Urinary bladder (tissue), 4 donors: Measurements from ENCODE around the gene NEMP2. TPM values are rescaled to one million over a fixed set of nuclear protein-coding genes. Genes with fewer than 3 reads are reported as not detected.
A peak's percentile ranks its signal among the peaks of the same experiment; 100 is the strongest.
"Not testable (repeated sequence)": the region's sequence is repeated elsewhere in the genome, so short reads cannot be mapped to it uniquely, and the experiment has no call there.

Experiments
- DNase-seq: peaks from one replicate; pipeline ENCODE4 v3.0.0-alpha.2; 2015; ENCODE audit errors: extremely low spot score
- H3K27ac ChIP-seq: one replicate; pipeline ENCODE4 v1.5.1; 2013; ENCODE audit warnings: low read depth, mild to moderate bottlenecking, moderate library complexity
- H3K36me3 ChIP-seq: one replicate; pipeline ENCODE4 v1.6.1; 2013; ENCODE audit warnings: mild to moderate bottlenecking, moderate library complexity; ENCODE audit not compliant: insufficient read depth
- H3K4me1 ChIP-seq: one replicate; pipeline ENCODE4 v1.6.1; 2013; ENCODE audit warnings: mild to moderate bottlenecking, moderate library complexity; ENCODE audit not compliant: insufficient read depth
- H3K4me3 ChIP-seq: one replicate; pipeline ENCODE4 v1.5.1; 2013; ENCODE audit warnings: low read depth, low read length
- WGBS: extraction: QIAGEN DNeasy Blood & Tissue Kit; methylation state at CpG from one replicate; pipeline ENCODE4 v1.1.7; 2013; 5-methylcytosine and 5-hydroxymethylcytosine counted together
- polyA plus RNA-seq: library from polyadenylated mRNA; stranded (reverse); fragments of 200-250 nt; gene quantifications from one replicate; pipeline ENCODE4 v1.2.3, GENCODE V29; 2013
- total RNA-seq: library from RNA; depleted of rRNA; stranded (reverse); fragments of >200 nt; gene quantifications from one replicate; pipeline ENCODE4 v1.2.3, GENCODE V29; 2014
- donor health status: healthy with polysubstance abuse.
- donor health status: healthy.

Gene NEMP2
- total and polyA plus RNA-seq, 2 donors: 1.7 to 15.0 TPM

GRCh38 chr2:190478572-190479195, 55.8 kb downstream of the NEMP2 start:
- Histone ChIP-seq H3K27ac (no peak overlapping the region), H3K36me3 (no peaks in the 10 kb centered on the region), H3K4me1 (no peaks in the 10 kb centered on the region), H3K4me3 (no peak overlapping the region)
- 77% methylated on average over 3 of the region's 3 CpGs for WGBS
- DNase-seq: no peak

GRCh38 chr2:190477661-190478454, 56.7 kb downstream of the NEMP2 start:
- WGBS: 48% methylated on average over 4 of the region's 4 CpGs
- Histone ChIP-seq H3K36me3 (no peaks in the 10 kb centered on the region), H3K27ac (no peak overlapping the region), H3K4me1 (no peaks in the 10 kb centered on the region), H3K4me3 (no peak overlapping the region)
- no peak for DNase-seq

- no peaks in the 10 kb centered on the region for H3K36me3 ChIP-seq
- H3K4me3 ChIP-seq: no peak overlapping the region
- H3K4me1 ChIP-seq: no peaks in the 10 kb centered on the region
- no peak overlapping the region for H3K27ac ChIP-seq
- 66% methylated on average over 5 of the region's 5 CpGs for WGBS
- no peak for DNase-seq
Observed at GRCh38 chr2:190470256-190470826, 64.2 kb downstream of the NEMP2 start.

- no peaks in the 10 kb centered on the region for H3K4me1 ChIP-seq
- WGBS: 53% methylated on average over 2 of the region's 2 CpGs
Observed at GRCh38 chr2:190469771-190470170, 64.8 kb downstream of the NEMP2 start.

GRCh38 chr2:190468814-190469569, 65.5 kb downstream of the NEMP2 start:
- 15% methylated on average over 4 of the region's 4 CpGs for WGBS
- no peak overlapping the region for H3K4me3 ChIP-seq
- no peaks in the 10 kb centered on the region for H3K4me1 ChIP-seq
- no peaks in the 10 kb centered on the region for H3K36me3 ChIP-seq
- peak overlapping the region; percentile 45 for H3K27ac ChIP-seq
- DNase-seq: peak; percentile 94

More at GRCh38 chr2:190469771-190470170, 64.8 kb downstream of the NEMP2 start:
- Histone ChIP-seq H3K36me3 (no peaks in the 10 kb centered on the region), H3K4me3 (no peak overlapping the region), H3K27ac (no peak overlapping the region)
- DNase-seq: peak; percentile 79

- not testable (repeated sequence) for H3K4me3 ChIP-seq, H3K27ac ChIP-seq, H3K4me1 ChIP-seq, DNase-seq, H3K36me3 ChIP-seq
- WGBS: 82% methylated on average over 1 of the region's 1 CpG
Observed at GRCh38 chr2:190468354-190468753, 66.2 kb downstream of the NEMP2 start.

- H3K4me3 ChIP-seq: no peak overlapping the region
- no peak for DNase-seq
- H3K36me3 ChIP-seq: no peaks in the 10 kb centered on the region
- H3K27ac ChIP-seq: peak overlapping the region; percentile 70
- WGBS: 15% methylated on average over 5 of the region's 5 CpGs
- H3K4me1 ChIP-seq: no peaks in the 10 kb centered on the region
Observed at GRCh38 chr2:190467575-190468083, 66.9 kb downstream of the NEMP2 start.

- Histone ChIP-seq H3K27ac (no peak overlapping the region), H3K36me3 (no peaks in the 10 kb centered on the region), H3K4me1 (no peaks in the 10 kb centered on the region), H3K4me3 (no peak overlapping the region)
- 64% methylated on average over 5 of the region's 5 CpGs for WGBS
- DNase-seq: no peak
Observed at GRCh38 chr2:190466819-190467446, 67.6 kb downstream of the NEMP2 start.

- H3K36me3 ChIP-seq: no peaks in the 10 kb centered on the region
- no peak for DNase-seq
- WGBS: 79% methylated on average over 2 of the region's 2 CpGs
- no peaks in the 10 kb centered on the region for H3K4me1 ChIP-seq
- H3K4me3 ChIP-seq: no peak overlapping the region
- no peak overlapping the region for H3K27ac ChIP-seq
Observed at GRCh38 chr2:190465060-190465459, 69.5 kb downstream of the NEMP2 start.

- no peak overlapping the region for H3K27ac ChIP-seq
- DNase-seq: no peak
- H3K36me3 ChIP-seq: no peaks in the 10 kb centered on the region
- no peak overlapping the region for H3K4me3 ChIP-seq
- no peaks in the 10 kb centered on the region for H3K4me1 ChIP-seq
- WGBS: 98% methylated on average over 1 of the region's 1 CpG
Observed at GRCh38 chr2:190462611-190463010, 71.9 kb downstream of the NEMP2 start.

- no peaks in the 10 kb centered on the region for H3K4me1 ChIP-seq
- no peak overlapping the region for H3K4me3 ChIP-seq
- DNase-seq: no peak
- 97% methylated on average over 2 of the region's 2 CpGs for WGBS
- H3K36me3 ChIP-seq: no peaks in the 10 kb centered on the region
- no peak overlapping the region for H3K27ac ChIP-seq
Observed at GRCh38 chr2:190462181-190462580, 72.3 kb downstream of the NEMP2 start.

- H3K4me3 ChIP-seq: no peak overlapping the region
- no peak for DNase-seq
- no peak overlapping the region for H3K27ac ChIP-seq
- no peaks in the 10 kb centered on the region for H3K36me3 ChIP-seq
- WGBS: 78% methylated on average over 5 of the region's 5 CpGs
- H3K4me1 ChIP-seq: no peaks in the 10 kb centered on the region
Observed at GRCh38 chr2:190460487-190460886, 74.0 kb downstream of the NEMP2 start.

GRCh38 chr2:190459881-190460280, 74.6 kb downstream of the NEMP2 start:
- no peak for DNase-seq
- WGBS: 87% methylated on average over 1 of the region's 1 CpG
- H3K36me3 ChIP-seq: no peaks in the 10 kb centered on the region
- no peaks in the 10 kb centered on the region for H3K4me1 ChIP-seq
- no peak overlapping the region for H3K4me3 ChIP-seq
- no peak overlapping the region for H3K27ac ChIP-seq
